Measurements from ENCODE around the gene DCTD. TPM values are rescaled to one million over a fixed set of nuclear protein-coding genes. Genes with fewer than 3 reads are reported as not detected.
A peak's percentile ranks its signal among the peaks of the same experiment; 100 is the strongest.

Gene DCTD
- total and polyA plus RNA-seq, 4 donors = 65.1 to 78.4 (median 72.8) TPM

GRCh38 chr4:182925298-182925757 lies 8.1 kb upstream of the DCTD start:
- intact Hi-C loops (cut with DNase I) = no loop called here
- WGBS, 2 donors = 77 to 78% methylated on average over 10 of the region's 10 CpGs
- no peak overlapping the region for H3K27ac ChIP-seq (ENCODE audit: low read depth in 1 of 2, low read length in 2 of 2)
- no peaks in the 10 kb centered on the region for H3K4me1 ChIP-seq (ENCODE audit: control insufficient read depth in 1 of 2, insufficient read depth in 2 of 2, low read length in 2 of 2)
- H3K27me3 ChIP-seq (ENCODE audit: control insufficient read depth in 1 of 2, insufficient read depth in 2 of 2, low read length in 1 of 2) = no peaks in the 10 kb centered on the region
- DNase-seq (peak; percentile 63 to 77), ATAC-seq (ENCODE audit: low FRiP score) (peak; percentile 64)
- no peak overlapping the region for H3K4me3 ChIP-seq (ENCODE audit: low read length in 2 of 2)
- no peaks in the 10 kb centered on the region for H3K9me3 ChIP-seq (ENCODE audit: control insufficient read depth, low read length)
- no peaks in the 10 kb centered on the region for H3K36me3 ChIP-seq (ENCODE audit: control insufficient read depth in 1 of 2, insufficient read depth in 2 of 2, low read length in 1 of 2)

- Histone ChIP-seq H3K27me3 (ENCODE audit: control insufficient read depth in 1 of 2, insufficient read depth in 2 of 2, low read length in 1 of 2) (no peaks in the 10 kb centered on the region), H3K27ac (ENCODE audit: low read depth in 1 of 2, low read length in 2 of 2) (no peak overlapping the region), H3K4me3 (ENCODE audit: low read length in 2 of 2) (no peak overlapping the region), H3K36me3 (ENCODE audit: control insufficient read depth in 1 of 2, insufficient read depth in 2 of 2, low read length in 1 of 2) (no peaks in the 10 kb centered on the region), H3K9me3 (ENCODE audit: control insufficient read depth, low read length) (no peaks in the 10 kb centered on the region), H3K4me1 (ENCODE audit: control insufficient read depth in 1 of 2, insufficient read depth in 2 of 2, low read length in 2 of 2) (no peaks in the 10 kb centered on the region)
- 94% methylated on average over 7 of the region's 7 CpGs for WGBS, 2 donors
- ATAC-seq (ENCODE audit: low FRiP score) (peak; percentile 11), DNase-seq (no peak)
- intact Hi-C loops (cut with DNase I) = no loop called here
Measured at GRCh38 chr4:182924497-182924896, 7.3 kb upstream of the DCTD start.

DNA sequence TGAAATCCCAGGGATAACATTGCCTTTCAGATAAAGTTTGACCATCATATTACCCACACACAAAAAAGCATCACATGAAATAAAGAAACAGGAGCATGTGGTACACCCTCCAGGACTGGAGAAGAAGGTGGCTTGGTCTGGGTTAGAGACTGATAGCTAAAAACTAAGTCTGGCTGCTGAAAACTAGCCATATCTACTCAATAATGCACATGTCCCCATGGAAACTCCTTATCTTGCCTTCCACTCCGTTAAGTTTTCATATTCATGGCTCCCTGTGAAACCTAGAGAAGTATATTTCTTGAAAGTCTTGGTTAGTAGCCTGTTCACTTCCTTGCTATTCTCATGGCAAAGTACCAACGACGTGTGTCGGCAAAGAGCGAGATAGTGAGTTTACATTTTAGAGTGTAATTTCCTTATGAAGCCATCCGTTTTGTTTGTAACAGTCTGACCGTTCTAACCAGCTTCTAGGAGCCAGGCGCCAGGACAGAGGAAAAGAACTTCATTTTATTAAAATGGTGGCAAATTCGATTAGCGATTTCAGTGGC lies 6.7 kb upstream of the DCTD start:
- H3K9me3 ChIP-seq (ENCODE audit: control insufficient read depth, low read length) = no peaks in the 10 kb centered on the region
- ATAC-seq (ENCODE audit: low FRiP score) = no peak
- no peak overlapping the region for H3K27ac ChIP-seq (ENCODE audit: low read depth in 1 of 2, low read length in 2 of 2)
- intact Hi-C loops (cut with DNase I) = no loop called here
- no peaks in the 10 kb centered on the region for H3K4me1 ChIP-seq (ENCODE audit: control insufficient read depth in 1 of 2, insufficient read depth in 2 of 2, low read length in 2 of 2)
- no peaks in the 10 kb centered on the region for H3K27me3 ChIP-seq (ENCODE audit: control insufficient read depth in 1 of 2, insufficient read depth in 2 of 2, low read length in 1 of 2)
- H3K36me3 ChIP-seq (ENCODE audit: control insufficient read depth in 1 of 2, insufficient read depth in 2 of 2, low read length in 1 of 2) = no peaks in the 10 kb centered on the region
- WGBS, 2 donors = 64 to 67% methylated on average over 10 of the region's 10 CpGs
- no peak overlapping the region for H3K4me3 ChIP-seq (ENCODE audit: low read length in 2 of 2)
- DNase-seq = no peak

DNA sequence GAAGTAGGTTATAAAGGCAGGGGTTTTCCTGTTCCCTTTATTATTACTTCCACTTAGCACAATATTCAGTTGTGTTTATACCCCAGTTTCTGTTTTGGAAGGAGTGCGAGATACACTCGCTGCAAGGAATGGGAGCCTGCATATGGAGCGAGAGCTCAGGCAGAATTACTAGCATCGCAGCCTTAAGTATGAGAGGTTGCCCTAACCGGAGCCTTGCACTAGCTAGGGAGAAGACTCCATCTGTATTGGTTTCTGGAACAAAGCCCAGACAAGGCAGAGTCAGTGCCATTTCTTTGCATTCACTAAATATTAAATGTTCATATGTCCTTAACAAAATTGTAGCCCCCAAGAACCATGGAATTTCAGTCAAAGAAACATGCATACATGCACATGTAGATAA lies 6.2 kb upstream of the DCTD start:
- no peak for DNase-seq
- H3K27ac ChIP-seq (ENCODE audit: low read depth in 1 of 2, low read length in 2 of 2) = no peak overlapping the region
- WGBS, 2 donors = 52 to 64% methylated on average over 5 of the region's 5 CpGs
- H3K36me3 ChIP-seq (ENCODE audit: control insufficient read depth in 1 of 2, insufficient read depth in 2 of 2, low read length in 1 of 2) = no peaks in the 10 kb centered on the region
- H3K4me3 ChIP-seq (ENCODE audit: low read length in 2 of 2) = no peak overlapping the region
- H3K9me3 ChIP-seq (ENCODE audit: control insufficient read depth, low read length) = no peaks in the 10 kb centered on the region
- intact Hi-C loops (cut with DNase I) = no loop called here
- H3K27me3 ChIP-seq (ENCODE audit: control insufficient read depth in 1 of 2, insufficient read depth in 2 of 2, low read length in 1 of 2) = no peaks in the 10 kb centered on the region
- H3K4me1 ChIP-seq (ENCODE audit: control insufficient read depth in 1 of 2, insufficient read depth in 2 of 2, low read length in 2 of 2) = no peaks in the 10 kb centered on the region
- no peak for ATAC-seq (ENCODE audit: low FRiP score)

- Histone ChIP-seq H3K4me1 (ENCODE audit: control insufficient read depth in 1 of 2, insufficient read depth in 2 of 2, low read length in 2 of 2) (no peaks in the 10 kb centered on the region), H3K27me3 (ENCODE audit: control insufficient read depth in 1 of 2, insufficient read depth in 2 of 2, low read length in 1 of 2) (no peaks in the 10 kb centered on the region), H3K9me3 (ENCODE audit: control insufficient read depth, low read length) (no peaks in the 10 kb centered on the region), H3K27ac (ENCODE audit: low read depth in 1 of 2, low read length in 2 of 2) (no peak overlapping the region), H3K36me3 (ENCODE audit: control insufficient read depth in 1 of 2, insufficient read depth in 2 of 2, low read length in 1 of 2) (no peaks in the 10 kb centered on the region), H3K4me3 (ENCODE audit: low read length in 2 of 2) (no peak overlapping the region)
- ATAC-seq (ENCODE audit: low FRiP score) (no peak), DNase-seq (no peak)
- intact Hi-C loops (cut with DNase I) = no loop called here
- 62 to 72% methylated on average over 13 of the region's 13 CpGs for WGBS, 2 donors
Measured at GRCh38 chr4:182922501-182923284, 5.5 kb upstream of the DCTD start.

DNA sequence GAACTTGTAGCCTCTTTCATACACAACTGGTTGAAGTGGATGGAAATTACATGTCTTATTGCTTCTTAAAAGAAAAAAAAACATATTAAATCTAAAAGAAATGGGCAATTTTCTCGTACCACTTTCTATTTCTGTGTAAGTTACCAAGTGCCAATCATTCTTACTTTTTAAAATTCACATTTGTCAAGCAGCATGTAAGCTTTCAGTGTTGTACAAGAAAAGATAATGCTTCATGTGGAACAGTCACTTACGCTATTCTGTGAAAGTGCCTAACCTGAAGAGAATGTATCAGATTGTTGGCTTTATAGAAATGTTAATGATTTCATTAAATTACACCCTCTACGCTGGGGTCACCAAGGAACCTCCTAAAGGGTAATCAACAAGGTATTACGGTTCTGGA lies 4.4 kb upstream of the DCTD start:
- no peak for ATAC-seq (ENCODE audit: low FRiP score)
- H3K36me3 ChIP-seq (ENCODE audit: control insufficient read depth in 1 of 2, insufficient read depth in 2 of 2, low read length in 1 of 2) = no peaks in the 10 kb centered on the region
- intact Hi-C loops (cut with DNase I) = no loop called here
- no peak overlapping the region for H3K4me3 ChIP-seq (ENCODE audit: low read length in 2 of 2)
- H3K4me1 ChIP-seq (ENCODE audit: control insufficient read depth in 1 of 2, insufficient read depth in 2 of 2, low read length in 2 of 2) = no peaks in the 10 kb centered on the region
- no peaks in the 10 kb centered on the region for H3K27me3 ChIP-seq (ENCODE audit: control insufficient read depth in 1 of 2, insufficient read depth in 2 of 2, low read length in 1 of 2)
- H3K27ac ChIP-seq (ENCODE audit: low read depth in 1 of 2, low read length in 2 of 2) = no peak overlapping the region
- DNase-seq = no peak
- no peaks in the 10 kb centered on the region for H3K9me3 ChIP-seq (ENCODE audit: control insufficient read depth, low read length)
- 93 to 95% methylated on average over 4 of the region's 4 CpGs for WGBS, 2 donors

- ATAC-seq (ENCODE audit: low FRiP score) (no peak), DNase-seq (no peak)
- H3K4me3 ChIP-seq (ENCODE audit: low read length in 2 of 2) = no peak overlapping the region
- H3K9me3 ChIP-seq (ENCODE audit: control insufficient read depth, low read length) = no peaks in the 10 kb centered on the region
- no peaks in the 10 kb centered on the region for H3K36me3 ChIP-seq (ENCODE audit: control insufficient read depth in 1 of 2, insufficient read depth in 2 of 2, low read length in 1 of 2)
- H3K27ac ChIP-seq (ENCODE audit: low read depth in 1 of 2, low read length in 2 of 2) = no peak overlapping the region
- WGBS, 2 donors = 88% methylated on average over 4 of the region's 4 CpGs
- H3K27me3 ChIP-seq (ENCODE audit: control insufficient read depth in 1 of 2, insufficient read depth in 2 of 2, low read length in 1 of 2) = no peaks in the 10 kb centered on the region
- H3K4me1 ChIP-seq (ENCODE audit: control insufficient read depth in 1 of 2, insufficient read depth in 2 of 2, low read length in 2 of 2) = no peaks in the 10 kb centered on the region
- intact Hi-C loops (cut with DNase I) = no loop called here
Measured at GRCh38 chr4:182920676-182921075, 3.5 kb upstream of the DCTD start.

GRCh38 chr4:182918791-182919302 lies 1.7 kb upstream of the DCTD start:
- DNase-seq = no peak
- no peak for ATAC-seq (ENCODE audit: low FRiP score)
- H3K9me3 ChIP-seq (ENCODE audit: control insufficient read depth, low read length) = no peaks in the 10 kb centered on the region
- intact Hi-C loops (cut with DNase I) = no loop called here
- no peaks in the 10 kb centered on the region for H3K4me1 ChIP-seq (ENCODE audit: control insufficient read depth in 1 of 2, insufficient read depth in 2 of 2, low read length in 2 of 2)
- no peaks in the 10 kb centered on the region for H3K27me3 ChIP-seq (ENCODE audit: control insufficient read depth in 1 of 2, insufficient read depth in 2 of 2, low read length in 1 of 2)
- H3K27ac ChIP-seq (ENCODE audit: low read depth in 1 of 2, low read length in 2 of 2) = no peak overlapping the region
- H3K4me3 ChIP-seq (ENCODE audit: low read length in 2 of 2) = no peak overlapping the region
- WGBS, 2 donors = 87 to 92% methylated on average over 7 of the region's 7 CpGs
- H3K36me3 ChIP-seq (ENCODE audit: control insufficient read depth in 1 of 2, insufficient read depth in 2 of 2, low read length in 1 of 2) = peaks cover 0 to 2% of the 10 kb centered on the region in 2 donors
